C4-2B (cell line): ENCODE measurements around the gene LRRC61.

Experiments
- H3K27ac ChIP-seq: fragments of 450-650 bp; 2 replicates; pipeline ENCODE4 v1.5.1; 2017
- ZFX ChIP-seq: fragments of 450-650 bp; IDR thresholded peaks from 2 replicates; pipeline ENCODE4 v1.6.1; 2017
- TF ChIP-seq, protein P1 (sequence below): fragments of 450-650 bp; conservative IDR thresholded peaks from 2 replicates; pipeline ENCODE4 v1.5.1; 2017; ENCODE audit warnings: mild to moderate bottlenecking

The LRRC61 gene

GRCh38 chr7:150329331-150330120 lies 6.4 kb downstream of the LRRC61 start:
- H3K27ac ChIP-seq, result no peak overlapping the region
- TF ChIP-seq, protein P1, sequence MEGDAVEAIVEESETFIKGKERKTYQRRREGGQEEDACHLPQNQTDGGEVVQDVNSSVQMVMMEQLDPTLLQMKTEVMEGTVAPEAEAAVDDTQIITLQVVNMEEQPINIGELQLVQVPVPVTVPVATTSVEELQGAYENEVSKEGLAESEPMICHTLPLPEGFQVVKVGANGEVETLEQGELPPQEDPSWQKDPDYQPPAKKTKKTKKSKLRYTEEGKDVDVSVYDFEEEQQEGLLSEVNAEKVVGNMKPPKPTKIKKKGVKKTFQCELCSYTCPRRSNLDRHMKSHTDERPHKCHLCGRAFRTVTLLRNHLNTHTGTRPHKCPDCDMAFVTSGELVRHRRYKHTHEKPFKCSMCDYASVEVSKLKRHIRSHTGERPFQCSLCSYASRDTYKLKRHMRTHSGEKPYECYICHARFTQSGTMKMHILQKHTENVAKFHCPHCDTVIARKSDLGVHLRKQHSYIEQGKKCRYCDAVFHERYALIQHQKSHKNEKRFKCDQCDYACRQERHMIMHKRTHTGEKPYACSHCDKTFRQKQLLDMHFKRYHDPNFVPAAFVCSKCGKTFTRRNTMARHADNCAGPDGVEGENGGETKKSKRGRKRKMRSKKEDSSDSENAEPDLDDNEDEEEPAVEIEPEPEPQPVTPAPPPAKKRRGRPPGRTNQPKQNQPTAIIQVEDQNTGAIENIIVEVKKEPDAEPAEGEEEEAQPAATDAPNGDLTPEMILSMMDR, result no peak
- TF ChIP-seq ZFX, result no peak

GRCh38 chr7:150330211-150330885 lies 7.2 kb downstream of the LRRC61 start:
- TF ChIP-seq, protein P1, result no peak
- TF ChIP-seq ZFX, result no peak
- no peak overlapping the region for H3K27ac ChIP-seq

- H3K27ac ChIP-seq, result no peak overlapping the region
- TF ChIP-seq, protein P1, result no peak
- TF ChIP-seq ZFX, result no peak
These were observed 9.9 kb downstream of the LRRC61 start for GRCh38 chr7:150332852-150333635.

GRCh38 chr7:150333659-150334058 lies 10.5 kb downstream of the LRRC61 start:
- no peak for TF ChIP-seq ZFX
- TF ChIP-seq, protein P1, result no peak
- H3K27ac ChIP-seq, result no peak overlapping the region

GRCh38 chr7:150334108-150334507 lies 11.0 kb downstream of the LRRC61 start:
- TF ChIP-seq ZFX, result no peak
- H3K27ac ChIP-seq, result no peak overlapping the region

GRCh38 chr7:150335108-150335773 lies 12.1 kb downstream of the LRRC61 start:
- TF ChIP-seq, protein P1, result no peak
- TF ChIP-seq ZFX, result no peak
- no peak overlapping the region for H3K27ac ChIP-seq

DNA sequence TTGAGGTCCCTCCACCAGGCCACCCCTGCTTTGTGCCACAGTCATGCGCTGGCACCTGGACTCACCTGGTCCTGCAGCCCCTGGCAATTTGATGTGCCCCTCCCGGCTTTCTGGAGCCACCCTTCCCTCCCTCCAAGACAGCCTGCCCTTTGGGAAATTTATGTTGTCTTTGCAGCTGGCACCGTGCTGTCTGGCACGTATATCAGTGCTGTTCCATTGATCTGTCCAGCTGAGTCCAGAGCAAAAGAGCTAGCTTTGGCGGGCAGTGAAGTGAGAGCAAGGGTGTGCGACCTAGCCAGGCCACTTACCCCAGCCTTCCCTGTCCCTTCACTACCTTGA lies 12.6 kb downstream of the LRRC61 start:
- TF ChIP-seq, protein P1, result no peak
- no peak overlapping the region for H3K27ac ChIP-seq
